WTC11 (cell line): ENCODE data around the gene CTDSPL2. TPM values are rescaled to one million over a fixed set of nuclear protein-coding genes. Genes with fewer than 3 reads are reported as not detected.
A peak's percentile ranks its signal among the peaks of the same experiment; 100 is the strongest.

ENCODE experiments used
- ATAC-seq: fragments of 200-7000 bp; cut with Tn5 transposase; 2 replicates; pipeline ENCODE4 v1.10.0; 2021; ENCODE audit warnings: mild to moderate bottlenecking, moderate library complexity
- CTCF ChIA-PET: fragments of 300-600 bp; sonication (Branson Sonifier 250); formaldehyde crosslinking; loops from one replicate; lab custom pipeline; 2021; ENCODE audit warnings: antibody characterized with exemption; lab: Charles Lee
- POLR2A ChIA-PET: fragments of 350-600 bp; sonication (Branson Sonifier 250); formaldehyde crosslinking; loops from one replicate; lab custom pipeline; 2021; ENCODE audit warnings: antibody characterized with exemption; lab: Charles Lee
- DNase-seq: peaks from one replicate; pipeline ENCODE4 v3.0.0; 2021; ENCODE audit warnings: low spot score
- H3K27ac Mint-ChIP-seq: 2 replicates; pipeline ENCODE4 v1.8.0; 2021; ENCODE audit warnings: mixed read lengths
- H3K27me3 Mint-ChIP-seq: 2 replicates; pipeline ENCODE4 v1.8.0; 2021; ENCODE audit warnings: low read depth, mild to moderate bottlenecking, moderate library complexity, mixed read lengths
- H3K36me3 Mint-ChIP-seq: 2 replicates; pipeline ENCODE4 v1.8.0; 2021; ENCODE audit warnings: mixed read lengths
- H3K4me1 Mint-ChIP-seq: 2 replicates; pipeline ENCODE4 v1.8.0; 2022; ENCODE audit warnings: mixed read lengths
- H3K4me3 Mint-ChIP-seq: 2 replicates; pipeline ENCODE4 v1.8.0; 2021; ENCODE audit warnings: mild to moderate bottlenecking, moderate library complexity, mixed read lengths
- H3K9me3 Mint-ChIP-seq: 2 replicates; pipeline ENCODE4 v1.8.0; 2021; ENCODE audit warnings: mixed read lengths
- FOXK1 ChIP-seq: sonication (generic); formaldehyde crosslinking; IDR thresholded peaks from 2 replicates; pipeline ENCODE4 v1.8.0; 2022; ENCODE audit warnings: mild to moderate bottlenecking, moderate library complexity, missing genetic modification reagents
- GABPB1 ChIP-seq: sonication (generic); formaldehyde crosslinking; IDR thresholded peaks from 2 replicates; pipeline ENCODE4 v1.8.1; 2023; ENCODE audit warnings: mild to moderate bottlenecking, missing genetic modification reagents
- NR2C2 ChIP-seq: sonication (generic); formaldehyde crosslinking; IDR thresholded peaks from 2 replicates; pipeline ENCODE4 v1.8.0; 2022; ENCODE audit warnings: mild to moderate bottlenecking, missing genetic modification reagents
- OVOL2 ChIP-seq: fragments of 250-450 bp; sonication (Bioruptor Pico); IDR thresholded peaks from 2 replicates; pipeline ENCODE4 v1.9.0; 2021; ENCODE audit warnings: mild to moderate bottlenecking, borderline replicate concordance
- PRRX2 ChIP-seq: fragments of 250-450 bp; sonication (Bioruptor Pico); IDR thresholded peaks from 2 replicates; pipeline ENCODE4 v1.8.0; 2021; ENCODE audit warnings: mild to moderate bottlenecking
- RORB ChIP-seq: fragments of 250-450 bp; sonication (Bioruptor Pico); IDR thresholded peaks from 2 replicates; pipeline ENCODE4 v1.9.0; 2021; ENCODE audit warnings: mild to moderate bottlenecking
- TCF7 ChIP-seq: sonication (generic); formaldehyde crosslinking; IDR thresholded peaks from 2 replicates; pipeline ENCODE4 v1.8.0; 2022; ENCODE audit warnings: mild to moderate bottlenecking, low read depth, missing genetic modification reagents, moderate library complexity
- TP53 ChIP-seq: sonication (generic); formaldehyde crosslinking; IDR thresholded peaks from 2 replicates; pipeline ENCODE4 v1.8.1; 2023; ENCODE audit warnings: mild to moderate bottlenecking, missing genetic modification reagents
- ZNF219 ChIP-seq: sonication (generic); formaldehyde crosslinking; IDR thresholded peaks from 2 replicates; pipeline ENCODE4 v1.8.0; 2023; ENCODE audit warnings: missing genetic modification reagents, mild to moderate bottlenecking, borderline replicate concordance
- total RNA-seq: library from RNA; stranded (reverse); gene quantifications from 3 replicates; pipeline ENCODE4 v1.2.3, GENCODE V29; 2021
- TF ChIP-seq, protein P1 (sequence below): sonication (generic); formaldehyde crosslinking; IDR thresholded peaks from 2 replicates; pipeline ENCODE4 v1.8.0; 2022; ENCODE audit warnings: mild to moderate bottlenecking, missing genetic modification reagents
- TF ChIP-seq, protein P2 (sequence below): sonication (generic); formaldehyde crosslinking; conservative IDR thresholded peaks from 2 replicates; pipeline ENCODE4 v1.8.1; 2023; ENCODE audit warnings: mild to moderate bottlenecking, low read depth, missing genetic modification reagents, moderate library complexity
- TF ChIP-seq, protein P3 (sequence below): sonication (generic); formaldehyde crosslinking; IDR thresholded peaks from 2 replicates; pipeline ENCODE4 v1.8.1; 2022; ENCODE audit warnings: mild to moderate bottlenecking, missing genetic modification reagents, moderate library complexity, borderline replicate concordance
- TF ChIP-seq, protein P4 (sequence below): sonication (generic); formaldehyde crosslinking; conservative IDR thresholded peaks from 2 replicates; pipeline ENCODE4 v1.8.1; 2022; ENCODE audit warnings: mild to moderate bottlenecking, missing genetic modification reagents
- TF ChIP-seq, protein P5 (sequence below): fragments of 250-450 bp; sonication (Bioruptor Pico); IDR thresholded peaks from 2 replicates; pipeline ENCODE4 v1.9.0; 2021; ENCODE audit warnings: moderate library complexity, mild to moderate bottlenecking, inconsistent platforms, borderline replicate concordance
- TF ChIP-seq, protein P6 (sequence below): sonication (generic); formaldehyde crosslinking; IDR thresholded peaks from 2 replicates; pipeline ENCODE4 v1.8.1; 2023; ENCODE audit warnings: mild to moderate bottlenecking, missing genetic modification reagents, moderate library complexity
- TF ChIP-seq, protein P7 (sequence below): sonication (generic); formaldehyde crosslinking; IDR thresholded peaks from 2 replicates; pipeline ENCODE4 v1.8.1; 2022; ENCODE audit warnings: mild to moderate bottlenecking, moderate library complexity, missing genetic modification reagents

The CTDSPL2 gene
- total RNA-seq, 1 experiment from 2014 or later = 65.2 TPM

DNA sequence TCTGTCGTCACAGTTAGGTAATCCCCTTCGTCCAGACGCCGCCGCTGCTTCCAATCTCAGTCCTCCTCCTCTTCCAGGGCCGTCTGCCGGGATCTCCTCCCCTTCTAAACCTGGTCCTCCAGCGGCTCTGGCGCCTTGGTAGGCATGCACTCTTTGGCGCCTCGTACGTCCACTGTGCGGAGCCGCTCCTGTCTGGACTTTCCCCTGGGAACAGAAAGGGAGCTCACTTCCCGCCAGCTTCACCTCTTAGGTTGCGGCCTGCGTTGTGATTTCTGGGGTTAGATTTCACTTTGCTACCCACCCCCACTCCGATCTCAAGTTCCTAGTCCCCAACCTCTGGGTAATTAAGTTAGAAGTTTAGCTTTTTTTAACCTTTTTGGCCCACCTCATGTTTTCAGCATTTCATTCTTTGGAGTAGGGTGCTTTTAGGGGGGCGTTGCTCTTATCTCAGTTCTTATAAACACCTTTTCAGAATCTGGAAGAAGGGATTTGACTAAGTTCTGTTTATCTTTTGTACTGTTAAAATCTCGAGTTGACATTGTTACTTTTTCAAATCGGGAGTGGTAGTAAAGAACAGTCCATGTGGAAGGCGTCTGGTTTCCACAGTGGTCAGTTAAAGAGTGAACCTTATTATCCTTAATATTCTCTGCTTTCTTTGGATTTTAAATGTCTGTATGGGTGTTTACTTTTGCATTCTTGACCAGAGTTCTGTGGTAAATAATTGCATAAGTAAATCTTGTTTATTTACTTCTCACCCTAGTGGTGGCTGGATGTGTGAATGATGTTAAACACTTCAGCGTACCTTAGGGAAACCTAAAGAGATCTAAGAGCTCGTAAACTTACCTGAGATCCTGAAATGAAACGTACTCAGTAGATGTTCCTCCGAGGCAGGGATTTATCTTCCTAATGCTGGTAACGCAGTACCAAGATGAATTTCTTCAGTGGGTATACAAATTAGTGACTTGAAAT, 611 bp downstream of the CTDSPL2 start:
- DNase-seq = peak; percentile 62
- Mint-ChIP-seq H3K27me3 (no peaks in the 10 kb centered on the region; the same call in 1 of the 2 replicates), H3K36me3 (peaks cover 4% of the 10 kb centered on the region; the same call in 1 of the 2 replicates), H3K9me3 (no peaks in the 10 kb centered on the region), H3K27ac (peak overlapping the region; percentile 100), H3K4me1 (peaks cover 19% of the 10 kb centered on the region), H3K4me3 (peak overlapping the region; percentile 95)
- CTCF ChIA-PET = interaction anchor here (0.6 to 2.7 kb wide), 11 partner anchors 10 to 310 kb away, joined by 3 to 26 read pairs (median 4); partner anchors contain the start of gene GOLM2
- TF ChIP-seq PRRX2 (CRISPR knock-in tag) (0 out of 2 replicates have a peak, but pooled peaks have one; percentile 29), GABPB1 (peak; percentile 34; the same call in 1 of the 2 replicates)
- TF ChIP-seq, protein P1, sequence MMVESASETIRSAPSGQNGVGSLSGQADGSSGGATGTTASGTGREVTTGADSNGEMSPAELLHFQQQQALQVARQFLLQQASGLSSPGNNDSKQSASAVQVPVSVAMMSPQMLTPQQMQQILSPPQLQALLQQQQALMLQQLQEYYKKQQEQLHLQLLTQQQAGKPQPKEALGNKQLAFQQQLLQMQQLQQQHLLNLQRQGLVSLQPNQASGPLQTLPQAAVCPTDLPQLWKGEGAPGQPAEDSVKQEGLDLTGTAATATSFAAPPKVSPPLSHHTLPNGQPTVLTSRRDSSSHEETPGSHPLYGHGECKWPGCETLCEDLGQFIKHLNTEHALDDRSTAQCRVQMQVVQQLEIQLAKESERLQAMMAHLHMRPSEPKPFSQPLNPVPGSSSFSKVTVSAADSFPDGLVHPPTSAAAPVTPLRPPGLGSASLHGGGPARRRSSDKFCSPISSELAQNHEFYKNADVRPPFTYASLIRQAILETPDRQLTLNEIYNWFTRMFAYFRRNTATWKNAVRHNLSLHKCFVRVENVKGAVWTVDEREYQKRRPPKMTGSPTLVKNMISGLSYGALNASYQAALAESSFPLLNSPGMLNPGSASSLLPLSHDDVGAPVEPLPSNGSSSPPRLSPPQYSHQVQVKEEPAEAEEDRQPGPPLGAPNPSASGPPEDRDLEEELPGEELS = 0 out of 2 replicates have a peak, but pooled peaks have one; percentile 7
- TF ChIP-seq, protein P2, sequence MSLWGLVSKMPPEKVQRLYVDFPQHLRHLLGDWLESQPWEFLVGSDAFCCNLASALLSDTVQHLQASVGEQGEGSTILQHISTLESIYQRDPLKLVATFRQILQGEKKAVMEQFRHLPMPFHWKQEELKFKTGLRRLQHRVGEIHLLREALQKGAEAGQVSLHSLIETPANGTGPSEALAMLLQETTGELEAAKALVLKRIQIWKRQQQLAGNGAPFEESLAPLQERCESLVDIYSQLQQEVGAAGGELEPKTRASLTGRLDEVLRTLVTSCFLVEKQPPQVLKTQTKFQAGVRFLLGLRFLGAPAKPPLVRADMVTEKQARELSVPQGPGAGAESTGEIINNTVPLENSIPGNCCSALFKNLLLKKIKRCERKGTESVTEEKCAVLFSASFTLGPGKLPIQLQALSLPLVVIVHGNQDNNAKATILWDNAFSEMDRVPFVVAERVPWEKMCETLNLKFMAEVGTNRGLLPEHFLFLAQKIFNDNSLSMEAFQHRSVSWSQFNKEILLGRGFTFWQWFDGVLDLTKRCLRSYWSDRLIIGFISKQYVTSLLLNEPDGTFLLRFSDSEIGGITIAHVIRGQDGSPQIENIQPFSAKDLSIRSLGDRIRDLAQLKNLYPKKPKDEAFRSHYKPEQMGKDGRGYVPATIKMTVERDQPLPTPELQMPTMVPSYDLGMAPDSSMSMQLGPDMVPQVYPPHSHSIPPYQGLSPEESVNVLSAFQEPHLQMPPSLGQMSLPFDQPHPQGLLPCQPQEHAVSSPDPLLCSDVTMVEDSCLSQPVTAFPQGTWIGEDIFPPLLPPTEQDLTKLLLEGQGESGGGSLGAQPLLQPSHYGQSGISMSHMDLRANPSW (CRISPR knock-in tag) = no peak
- TF ChIP-seq, protein P3, sequence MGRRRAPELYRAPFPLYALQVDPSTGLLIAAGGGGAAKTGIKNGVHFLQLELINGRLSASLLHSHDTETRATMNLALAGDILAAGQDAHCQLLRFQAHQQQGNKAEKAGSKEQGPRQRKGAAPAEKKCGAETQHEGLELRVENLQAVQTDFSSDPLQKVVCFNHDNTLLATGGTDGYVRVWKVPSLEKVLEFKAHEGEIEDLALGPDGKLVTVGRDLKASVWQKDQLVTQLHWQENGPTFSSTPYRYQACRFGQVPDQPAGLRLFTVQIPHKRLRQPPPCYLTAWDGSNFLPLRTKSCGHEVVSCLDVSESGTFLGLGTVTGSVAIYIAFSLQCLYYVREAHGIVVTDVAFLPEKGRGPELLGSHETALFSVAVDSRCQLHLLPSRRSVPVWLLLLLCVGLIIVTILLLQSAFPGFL = peak; percentile 77; the same call in 1 of the 2 replicates
- TF ChIP-seq, protein P4, sequence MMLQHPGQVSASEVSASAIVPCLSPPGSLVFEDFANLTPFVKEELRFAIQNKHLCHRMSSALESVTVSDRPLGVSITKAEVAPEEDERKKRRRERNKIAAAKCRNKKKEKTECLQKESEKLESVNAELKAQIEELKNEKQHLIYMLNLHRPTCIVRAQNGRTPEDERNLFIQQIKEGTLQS (CRISPR knock-in tag) = no peak
- POLR2A ChIA-PET = interaction anchor here (0.5 to 2.5 kb wide), 8 partner anchors 8 to 418 kb away, joined by 3 to 21 read pairs (median 6); partner anchors contain the start of genes EIF3J and GOLM2
- ATAC-seq = peak; percentile 10

DNA sequence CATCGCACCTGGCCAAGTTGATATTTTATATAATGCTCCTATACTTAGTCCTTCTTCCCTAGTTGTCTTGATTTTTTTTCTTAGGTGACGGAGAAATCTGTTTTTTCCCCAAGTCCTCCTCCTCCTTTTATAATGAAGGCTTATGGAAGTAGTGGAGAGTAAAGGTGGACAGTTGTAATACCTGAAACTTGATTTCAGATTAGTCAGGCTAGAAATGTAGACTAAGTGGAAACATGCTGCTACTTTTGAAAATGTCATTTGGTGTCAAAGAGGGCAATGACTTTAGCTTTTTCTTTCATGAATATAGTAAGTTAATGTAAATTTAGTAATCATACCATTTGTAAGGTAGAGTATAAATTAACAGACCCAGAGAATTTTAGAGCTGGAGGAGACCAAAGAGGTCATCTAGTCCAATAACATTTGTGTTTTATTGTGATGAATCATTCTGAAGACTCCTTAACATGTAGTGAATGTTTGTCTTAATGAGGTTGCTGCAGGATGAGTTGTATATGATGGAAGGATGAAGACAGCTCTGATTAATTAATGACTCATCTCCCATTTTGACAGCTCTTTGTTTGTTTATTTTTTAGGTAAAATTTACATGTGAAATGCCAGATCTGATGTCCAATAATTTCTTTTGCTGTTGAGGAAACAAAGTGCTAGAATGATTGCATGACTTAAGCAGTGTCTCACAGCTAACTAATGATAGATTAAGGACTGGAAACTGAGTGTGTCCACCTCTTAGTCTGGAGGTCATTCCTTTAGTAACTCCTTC, 8.7 kb downstream of the CTDSPL2 start:
- TF ChIP-seq, protein P5, sequence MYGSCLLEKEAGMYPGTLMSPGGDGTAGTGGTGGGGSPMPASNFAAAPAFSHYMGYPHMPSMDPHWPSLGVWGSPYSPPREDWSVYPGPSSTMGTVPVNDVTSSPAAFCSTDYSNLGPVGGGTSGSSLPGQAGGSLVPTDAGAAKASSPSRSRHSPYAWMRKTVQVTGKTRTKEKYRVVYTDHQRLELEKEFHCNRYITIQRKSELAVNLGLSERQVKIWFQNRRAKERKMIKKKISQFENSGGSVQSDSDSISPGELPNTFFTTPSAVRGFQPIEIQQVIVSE (CRISPR knock-in tag) = no peak
- TF ChIP-seq FOXK1 (CRISPR knock-in tag) = no peak
- TF ChIP-seq, all 79 proteins: peak for 0
- Mint-ChIP-seq H3K9me3 (no peaks in the 10 kb centered on the region), H3K27me3 (no peaks in the 10 kb centered on the region), H3K27ac (peak overlapping the region; percentile 50), H3K36me3 (peaks cover 11% of the 10 kb centered on the region), H3K4me3 (no peak overlapping the region), H3K4me1 (peaks cover 42% of the 10 kb centered on the region)
- ChIA-PET CTCF (interaction anchor here (1.2 to 1.4 kb wide), 2 partner anchors 9 to 26 kb away, joined by 3 to 7 read pairs; no protein-coding TSS in a partner anchor), POLR2A (interaction anchor here (1.1 kb wide), 1 partner anchor 9 kb away, joined by 6 read pairs; the partner anchor contains the start of gene CTDSPL2)
- DNase-seq (no peak), ATAC-seq (no peak)

DNA sequence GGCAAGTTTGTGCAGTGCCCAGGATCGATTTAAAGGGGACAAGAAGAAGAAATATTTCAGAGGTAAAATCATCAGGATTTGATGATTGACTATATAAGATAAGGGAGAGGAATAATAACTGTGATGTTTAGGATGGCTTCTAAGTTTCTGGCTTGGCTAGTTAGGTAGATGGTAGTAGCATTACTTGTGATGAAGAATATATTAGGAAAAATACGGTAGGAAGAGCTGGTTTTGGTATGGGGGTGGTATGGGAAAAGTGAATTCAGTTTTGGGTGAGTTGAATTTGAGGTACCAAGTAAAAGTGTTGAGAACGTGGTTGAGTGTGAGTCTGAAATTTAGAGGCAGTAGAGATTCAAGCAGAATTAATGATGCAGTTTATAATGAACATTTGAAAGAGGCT, 11.0 kb downstream of the CTDSPL2 start:
- ChIA-PET CTCF (interaction anchor here (1.5 kb wide), 1 partner anchor 63 kb away, joined by 8 read pairs; no protein-coding TSS in a partner anchor), POLR2A (no interaction called here)
- Mint-ChIP-seq H3K4me3 (peak overlapping the region; percentile 2; the same call in 1 of the 2 replicates), H3K36me3 (peaks cover 12% of the 10 kb centered on the region), H3K9me3 (peaks cover 4% of the 10 kb centered on the region), H3K4me1 (peaks cover 53% of the 10 kb centered on the region), H3K27me3 (no peaks in the 10 kb centered on the region), H3K27ac (peak overlapping the region; percentile 59)
- no peak for ATAC-seq
- no peak for DNase-seq
- TF ChIP-seq RORB (CRISPR knock-in tag) (no peak), TCF7 (CRISPR knock-in tag) (no peak), ZNF219 (CRISPR knock-in tag) (no peak), NR2C2 (CRISPR knock-in tag) (no peak), TP53 (CRISPR knock-in tag) (no peak), OVOL2 (CRISPR knock-in tag) (no peak)
- TF ChIP-seq, protein P6, sequence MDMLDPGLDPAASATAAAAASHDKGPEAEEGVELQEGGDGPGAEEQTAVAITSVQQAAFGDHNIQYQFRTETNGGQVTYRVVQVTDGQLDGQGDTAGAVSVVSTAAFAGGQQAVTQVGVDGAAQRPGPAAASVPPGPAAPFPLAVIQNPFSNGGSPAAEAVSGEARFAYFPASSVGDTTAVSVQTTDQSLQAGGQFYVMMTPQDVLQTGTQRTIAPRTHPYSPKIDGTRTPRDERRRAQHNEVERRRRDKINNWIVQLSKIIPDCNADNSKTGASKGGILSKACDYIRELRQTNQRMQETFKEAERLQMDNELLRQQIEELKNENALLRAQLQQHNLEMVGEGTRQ (CRISPR knock-in tag) = no peak
- TF ChIP-seq, protein P7, sequence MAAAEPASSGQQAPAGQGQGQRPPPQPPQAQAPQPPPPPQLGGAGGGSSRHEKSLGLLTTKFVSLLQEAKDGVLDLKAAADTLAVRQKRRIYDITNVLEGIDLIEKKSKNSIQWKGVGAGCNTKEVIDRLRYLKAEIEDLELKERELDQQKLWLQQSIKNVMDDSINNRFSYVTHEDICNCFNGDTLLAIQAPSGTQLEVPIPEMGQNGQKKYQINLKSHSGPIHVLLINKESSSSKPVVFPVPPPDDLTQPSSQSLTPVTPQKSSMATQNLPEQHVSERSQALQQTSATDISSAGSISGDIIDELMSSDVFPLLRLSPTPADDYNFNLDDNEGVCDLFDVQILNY (CRISPR knock-in tag) = no peak
- TF ChIP-seq, protein P3 = no peak
